Esophagus squamous epithelium (tissue), 5 donors: Measurements from ENCODE around the gene NFU1. TPM values are rescaled to one million over a fixed set of nuclear protein-coding genes. Genes with fewer than 3 reads are reported as not detected.
"Not testable (repeated sequence)": the region's sequence is repeated elsewhere in the genome, so short reads cannot be mapped to it uniquely, and the experiment has no call there.

Experiments
- DNase-seq: peaks from one replicate; lab custom pipeline; 2025; lab: John Stamatoyannopoulos, UW
- H3K27ac ChIP-seq, 4 donors: fragments of 200-600 bp; sonication (generic); one replicate each; pipeline ENCODE4 v1.5.1; 2016 to 2019; ENCODE audit warnings: mild to moderate bottlenecking in 1 of 4
- H3K27me3 ChIP-seq, 4 donors: fragments of 200-600 bp; sonication (generic); 1 replicate in 3 of 4; 2 replicates in 1 of 4; pipeline versions ENCODE4 v1.5.1 to v1.6.0; 2017 to 2021; ENCODE audit warnings: antibody characterized with exemption in 1 of 4
- H3K36me3 ChIP-seq, 3 donors: fragments of 200-600 bp; sonication (generic); one replicate each; pipeline ENCODE4 v1.5.1; 2016 to 2019
- H3K4me1 ChIP-seq, 3 donors: fragments of 200-600 bp; sonication (generic); one replicate each; pipeline ENCODE4 v1.5.1; 2017 to 2019
- H3K4me3 ChIP-seq, 4 donors: fragments of 200-600 bp; sonication (generic); 1 replicate in 3 of 4; 2 replicates in 1 of 4; pipeline ENCODE4 v1.5.1; 2016 to 2019; ENCODE audit warnings: mild to moderate bottlenecking in 2 of 4, moderate library complexity in 1 of 4
- H3K9me3 ChIP-seq, 3 donors: fragments of 200-600 bp; sonication (generic); one replicate each; pipeline ENCODE4 v1.5.1; 2016 to 2019
- CTCF ChIP-seq, 6 experiments: fragments of 450-650 bp in 4 of 6; fragments of 200-600 bp in 2 of 6; sonication (generic) in 2 of 6; IDR thresholded peaks; one replicate each; pipeline ENCODE4 v1.5.1; 2016 to 2019; ENCODE audit warnings: antibody characterized with exemption in 6 of 6, mild to moderate bottlenecking in 4 of 6, moderate library complexity in 4 of 6
- POLR2A ChIP-seq, 4 donors: fragments of 450-650 bp; IDR thresholded peaks; one replicate each; pipeline ENCODE4 v1.6.1; 2017; ENCODE audit warnings: antibody characterized with exemption in 4 of 4, mild to moderate bottlenecking in 4 of 4, moderate library complexity in 3 of 4
- WGBS, 2 donors: methylation state at CpG; one replicate each; pipeline ENCODE4 v1.1.5; 2018; 5-methylcytosine and 5-hydroxymethylcytosine counted together
- intact Hi-C: fragments of 100-400 bp; cut with DNase I; formaldehyde crosslinking; loops from one replicate; pipeline ENCODE4 v1.15.0; 2022
- total RNA-seq, 4 donors: library from RNA; depleted of rRNA; stranded (reverse); fragments of >200 nt; gene quantifications; one replicate each; pipeline ENCODE4 v1.1.0, GENCODE V29; 2016
- donor health status: DM: yes; HTN: yes; CAD: no.

Gene NFU1
- total RNA-seq, 4 donors from 2014 or later = 17.4 to 26.2 (median 23.5) TPM

GRCh38 chr2:69358914-69359313 lies 78.3 kb downstream of the NFU1 start:
- Histone ChIP-seq H3K9me3 (no peaks in the 10 kb centered on the region), H3K4me3 (no peak overlapping the region), H3K4me1 (no peaks in the 10 kb centered on the region), H3K36me3 (peaks cover 6 to 100% (median 37%) of the 10 kb centered on the region in 3 donors), H3K27me3 (no peaks in the 10 kb centered on the region), H3K27ac (no peak overlapping the region)
- intact Hi-C loops = no loop called here
- WGBS, 2 donors = 62 to 85% methylated on average over 3 of the region's 3 CpGs
- no peak for DNase-seq
- no peak for TF ChIP-seq CTCF (IDR thresholded peaks at IDR 0.05)
- TF ChIP-seq POLR2A (IDR thresholded peaks at IDR 0.05) = no peak

- peaks cover 0 to 100% (median 18%) of the 10 kb centered on the region in 3 donors for H3K36me3 ChIP-seq
- WGBS, 2 donors = 75 to 86% methylated on average over 5 of the region's 5 CpGs
- no peaks in the 10 kb centered on the region for H3K4me1 ChIP-seq
- intact Hi-C loops = no loop called here
- no peak for TF ChIP-seq CTCF (IDR thresholded peaks at IDR 0.05)
- no peak for TF ChIP-seq POLR2A (IDR thresholded peaks at IDR 0.05)
- no peaks in the 10 kb centered on the region for H3K9me3 ChIP-seq
- no peak overlapping the region for H3K4me3 ChIP-seq
- H3K27ac ChIP-seq = no peak overlapping the region
- DNase-seq = no peak
- no peaks in the 10 kb centered on the region for H3K27me3 ChIP-seq
Observed at GRCh38 chr2:69356471-69356870, 80.8 kb downstream of the NFU1 start.

GRCh38 chr2:69354976-69355375 lies 82.3 kb downstream of the NFU1 start:
- WGBS, 2 donors = 83 to 85% methylated on average over 3 of the region's 3 CpGs
- H3K4me3 ChIP-seq, intact Hi-C loops, H3K27me3 ChIP-seq, DNase-seq, H3K4me1 ChIP-seq, H3K27ac ChIP-seq, H3K9me3 ChIP-seq: not testable (repeated sequence)
- peaks cover 0 to 97% (median 14%) of the 10 kb centered on the region in 3 donors for H3K36me3 ChIP-seq

GRCh38 chr2:69353360-69353759 lies 83.9 kb downstream of the NFU1 start:
- DNase-seq = no peak
- TF ChIP-seq POLR2A (IDR thresholded peaks at IDR 0.05) = no peak
- no peak for TF ChIP-seq CTCF (IDR thresholded peaks at IDR 0.05)
- H3K27me3 ChIP-seq = no peaks in the 10 kb centered on the region
- H3K36me3 ChIP-seq = peaks cover 6 to 97% (median 14%) of the 10 kb centered on the region in 3 donors
- H3K27ac ChIP-seq = no peak overlapping the region
- H3K9me3 ChIP-seq = no peaks in the 10 kb centered on the region
- intact Hi-C loops = no loop called here
- H3K4me1 ChIP-seq = no peaks in the 10 kb centered on the region
- H3K4me3 ChIP-seq = no peak overlapping the region
- WGBS, 2 donors = 89 to 98% methylated on average over 5 of the region's 5 CpGs

- intact Hi-C loops = no loop called here
- Histone ChIP-seq H3K4me1 (peaks cover 0 to 12% (median 0%) of the 10 kb centered on the region in 3 donors), H3K36me3 (peaks cover 6 to 97% (median 26%) of the 10 kb centered on the region in 3 donors)
Observed at GRCh38 chr2:69348781-69349180, 88.5 kb downstream of the NFU1 start.

More at GRCh38 chr2:69348781-69349180, 88.5 kb downstream of the NFU1 start:
- WGBS, 2 donors = 92 to 100% methylated on average over 1 of the region's 1 CpG
- Histone ChIP-seq H3K27ac (no peak overlapping the region), H3K4me3 (no peak overlapping the region), H3K27me3 (no peaks in the 10 kb centered on the region), H3K9me3 (no peaks in the 10 kb centered on the region)
- TF ChIP-seq POLR2A (IDR thresholded peaks at IDR 0.05) (no peak), CTCF (IDR thresholded peaks at IDR 0.05) (no peak)
- no peak for DNase-seq

Other genes with a start within 250 kb of the NFU1 start
- gene GFPT1, start 50.2 kb downstream of the NFU1 start, total RNA-seq = 10 to 100 TPM; 13.9 to 25.8 (median 19.5) TPM
- 10 to 100 TPM; 28.0 to 35.5 (median 32.8) TPM for gene AAK1, start 206.3 kb upstream of the NFU1 start, total RNA-seq